OCI-LY3 (cell line): ENCODE data around the gene PMAIP1.

Source experiments
- H2AFZ ChIP-seq: fragments of 200-600, 300-600 bp; shearing (Covaris generic); 2 replicates; pipeline ENCODE4 v1.6.0; 2014; ENCODE audit warnings: antibody characterized with exemption, low read depth, low read length
- H3K27ac ChIP-seq: fragments of 200-600, 300-600 bp; sonication (generic); 2 replicates; pipeline ENCODE4 v1.5.1; 2014; ENCODE audit warnings: mild to moderate bottlenecking, low read length, moderate library complexity, mixed read lengths
- H3K27me3 ChIP-seq: fragments of 200-600, 300-600 bp; sonication (generic); 2 replicates; pipeline ENCODE4 v1.6.1; 2014; ENCODE audit warnings: low read depth, low read length, mixed read lengths
- H3K36me3 ChIP-seq: fragments of 200-600, 300-600 bp; sonication (generic); replicated peaks from 2 replicates; pipeline ENCODE3; 2014; ENCODE audit warnings: low read depth, low read length, mixed read lengths
- H3K4me1 ChIP-seq: fragments of 300-600, 200-600 bp; sonication (generic); 2 replicates; pipeline ENCODE4 v1.6.1; 2014; ENCODE audit warnings: low read length, mixed read lengths
- H3K4me2 ChIP-seq: fragments of 200-600, 300-600 bp; sonication (generic); 2 replicates; pipeline ENCODE4 v1.6.1; 2014; ENCODE audit warnings: low read length, mixed read lengths
- H3K4me3 ChIP-seq: fragments of 300-600, 200-600 bp; sonication (generic); 2 replicates; pipeline ENCODE4 v1.5.1; 2014; ENCODE audit warnings: antibody characterized with exemption, mild to moderate bottlenecking, low read length, moderate library complexity
- H3K79me2 ChIP-seq: fragments of 300-600, 200-600 bp; shearing (Covaris generic); 2 replicates; pipeline ENCODE4 v1.6.1; 2014; ENCODE audit warnings: mild to moderate bottlenecking, low read length, mixed read lengths
- H3K9ac ChIP-seq: fragments of 300-600, 200-600 bp; shearing (Covaris generic); 2 replicates; pipeline ENCODE4 v1.6.0; 2014; ENCODE audit warnings: mild to moderate bottlenecking, low read length, moderate library complexity
- H3K9me3 ChIP-seq: fragments of 200-600, 300-600 bp; shearing (Covaris generic); 2 replicates; pipeline ENCODE4 v1.6.1; 2014; ENCODE audit warnings: low read length, mixed read lengths; ENCODE audit not compliant: insufficient read depth
- H4K20me1 ChIP-seq: fragments of 200-600, 300-600 bp; sonication (generic); 2 replicates; pipeline ENCODE4 v1.6.1; 2016; ENCODE audit warnings: low read length, mixed read lengths; ENCODE audit not compliant: insufficient read depth
- EZH2phosphoT487 ChIP-seq: fragments of 200-600 bp; shearing (Covaris generic); IDR thresholded peaks from 2 replicates; pipeline ENCODE4 v1.6.1; 2018; ENCODE audit warnings: antibody characterized with exemption, mixed run types, low read depth
- TF ChIP-seq, protein P1 (sequence below): fragments of 200-600, 300-600 bp; sonication (generic); IDR thresholded peaks from 2 replicates; pipeline ENCODE4 v1.5.1; 2014; ENCODE audit warnings: antibody characterized with exemption, low read length, low read depth

The PMAIP1 gene

DNA sequence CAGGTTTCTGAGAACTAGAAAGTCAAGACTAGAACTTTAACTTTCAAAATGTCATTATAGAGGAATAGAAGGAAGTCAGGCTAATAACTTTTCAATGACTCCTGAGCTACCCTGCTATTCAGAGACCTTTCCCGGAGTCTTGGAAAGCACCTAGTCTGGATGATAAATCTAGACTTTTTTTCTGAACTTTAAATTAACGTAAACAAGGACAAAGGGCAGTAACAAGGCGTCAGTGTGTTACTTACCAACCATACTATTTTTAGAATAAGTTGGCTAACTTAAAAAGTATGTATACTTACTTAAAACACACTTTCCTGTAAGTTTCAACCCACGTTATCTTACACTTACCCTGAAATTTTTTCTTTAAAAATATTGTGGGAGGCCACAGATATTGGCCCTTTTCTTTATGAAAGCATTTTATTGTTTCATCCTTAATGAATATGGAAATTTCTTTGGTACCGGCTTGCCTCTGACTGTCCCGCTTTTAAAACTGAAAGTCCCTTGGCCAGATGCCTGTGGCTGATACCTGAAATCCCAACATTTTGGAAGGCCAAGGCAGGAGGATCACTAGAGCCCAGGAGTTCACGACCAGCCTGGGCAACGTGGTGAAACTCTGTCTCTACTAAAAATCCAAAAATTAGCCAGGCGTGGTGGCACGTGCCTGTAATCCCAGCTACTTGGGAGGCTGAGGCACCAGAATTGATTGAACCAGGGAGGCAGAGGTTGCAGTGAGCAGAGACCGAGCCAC, 9.7 kb downstream of the PMAIP1 start:
- Histone ChIP-seq H3K4me1 (peaks cover 72% of the 10 kb centered on the region), H3K9me3 (peaks cover 8% of the 10 kb centered on the region; the same call in 1 of the 2 replicates), H4K20me1 (peaks cover 7% of the 10 kb centered on the region), H2AFZ (peak overlapping the region; percentile 67), H3K9ac (peak overlapping the region; percentile 51), H3K79me2 (peaks cover 18% of the 10 kb centered on the region), H3K4me2 (peak overlapping the region; percentile 88), H3K27me3 (no peaks in the 10 kb centered on the region), H3K36me3 (peaks cover 7% of the 10 kb centered on the region), H3K27ac (peak overlapping the region; percentile 16; the same call in 1 of the 2 replicates), H3K4me3 (peak overlapping the region; percentile 63)
- TF ChIP-seq, protein P1, sequence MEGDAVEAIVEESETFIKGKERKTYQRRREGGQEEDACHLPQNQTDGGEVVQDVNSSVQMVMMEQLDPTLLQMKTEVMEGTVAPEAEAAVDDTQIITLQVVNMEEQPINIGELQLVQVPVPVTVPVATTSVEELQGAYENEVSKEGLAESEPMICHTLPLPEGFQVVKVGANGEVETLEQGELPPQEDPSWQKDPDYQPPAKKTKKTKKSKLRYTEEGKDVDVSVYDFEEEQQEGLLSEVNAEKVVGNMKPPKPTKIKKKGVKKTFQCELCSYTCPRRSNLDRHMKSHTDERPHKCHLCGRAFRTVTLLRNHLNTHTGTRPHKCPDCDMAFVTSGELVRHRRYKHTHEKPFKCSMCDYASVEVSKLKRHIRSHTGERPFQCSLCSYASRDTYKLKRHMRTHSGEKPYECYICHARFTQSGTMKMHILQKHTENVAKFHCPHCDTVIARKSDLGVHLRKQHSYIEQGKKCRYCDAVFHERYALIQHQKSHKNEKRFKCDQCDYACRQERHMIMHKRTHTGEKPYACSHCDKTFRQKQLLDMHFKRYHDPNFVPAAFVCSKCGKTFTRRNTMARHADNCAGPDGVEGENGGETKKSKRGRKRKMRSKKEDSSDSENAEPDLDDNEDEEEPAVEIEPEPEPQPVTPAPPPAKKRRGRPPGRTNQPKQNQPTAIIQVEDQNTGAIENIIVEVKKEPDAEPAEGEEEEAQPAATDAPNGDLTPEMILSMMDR = no peak
- TF ChIP-seq EZH2phosphoT487 = no peak

DNA sequence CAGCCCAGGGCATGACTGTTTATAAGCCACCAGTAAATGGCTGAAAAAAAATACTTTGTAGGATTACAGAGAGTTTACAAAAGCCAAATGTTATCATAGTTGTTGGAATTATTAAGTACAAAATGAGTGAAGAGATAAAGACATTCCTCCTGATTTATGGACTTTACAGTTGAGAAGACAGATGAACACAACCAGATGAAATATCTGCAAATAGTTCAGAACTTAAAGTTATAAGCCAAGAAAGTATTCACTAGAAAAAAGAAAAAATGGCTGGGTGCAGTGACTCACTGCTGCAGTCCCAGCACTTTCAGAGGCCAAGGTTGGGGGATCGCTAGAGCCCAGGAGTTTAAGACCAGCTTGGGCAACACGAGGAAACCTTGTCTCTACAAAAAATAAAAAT, 11.2 kb downstream of the PMAIP1 start:
- Histone ChIP-seq H2AFZ (no peak overlapping the region), H3K4me3 (no peak overlapping the region), H3K4me1 (peaks cover 58% of the 10 kb centered on the region), H4K20me1 (no peaks in the 10 kb centered on the region), H3K4me2 (no peak overlapping the region), H3K9ac (no peak overlapping the region), H3K36me3 (peaks cover 7% of the 10 kb centered on the region), H3K9me3 (peaks cover 8% of the 10 kb centered on the region; the same call in 1 of the 2 replicates), H3K27ac (no peak overlapping the region), H3K79me2 (peaks cover 5% of the 10 kb centered on the region), H3K27me3 (no peaks in the 10 kb centered on the region)
- TF ChIP-seq EZH2phosphoT487 = no peak
- TF ChIP-seq, protein P1 = no peak

DNA sequence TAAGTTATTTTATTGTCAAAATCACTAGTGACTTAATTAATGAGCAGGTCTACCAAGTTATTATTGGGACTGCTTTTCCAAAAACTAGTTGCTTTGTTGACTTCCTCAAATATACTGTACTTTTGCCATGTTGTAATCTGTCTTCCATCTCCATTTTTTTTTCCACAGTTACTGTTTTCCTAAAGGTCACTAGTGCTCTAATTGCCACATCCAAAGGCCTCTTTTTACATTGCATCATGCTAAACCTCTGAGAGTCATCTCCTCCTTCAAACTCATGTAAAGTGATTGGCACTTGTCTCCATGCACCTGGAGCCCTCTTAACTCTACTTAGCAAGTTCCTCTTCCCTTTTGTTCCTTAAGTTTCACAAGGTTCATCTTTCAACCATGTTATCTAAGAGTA, 11.8 kb downstream of the PMAIP1 start:
- TF ChIP-seq, protein P1 = no peak
- no peak for TF ChIP-seq EZH2phosphoT487
- Histone ChIP-seq H3K9ac (no peak overlapping the region), H3K9me3 (peaks cover 8% of the 10 kb centered on the region; the same call in 1 of the 2 replicates), H3K4me2 (no peak overlapping the region), H3K4me1 (peaks cover 54% of the 10 kb centered on the region), H3K79me2 (no peaks in the 10 kb centered on the region; the same call in 1 of the 2 replicates), H4K20me1 (no peaks in the 10 kb centered on the region), H3K27me3 (no peaks in the 10 kb centered on the region), H3K27ac (no peak overlapping the region), H3K36me3 (peaks cover 7% of the 10 kb centered on the region), H3K4me3 (no peak overlapping the region), H2AFZ (no peak overlapping the region)

DNA sequence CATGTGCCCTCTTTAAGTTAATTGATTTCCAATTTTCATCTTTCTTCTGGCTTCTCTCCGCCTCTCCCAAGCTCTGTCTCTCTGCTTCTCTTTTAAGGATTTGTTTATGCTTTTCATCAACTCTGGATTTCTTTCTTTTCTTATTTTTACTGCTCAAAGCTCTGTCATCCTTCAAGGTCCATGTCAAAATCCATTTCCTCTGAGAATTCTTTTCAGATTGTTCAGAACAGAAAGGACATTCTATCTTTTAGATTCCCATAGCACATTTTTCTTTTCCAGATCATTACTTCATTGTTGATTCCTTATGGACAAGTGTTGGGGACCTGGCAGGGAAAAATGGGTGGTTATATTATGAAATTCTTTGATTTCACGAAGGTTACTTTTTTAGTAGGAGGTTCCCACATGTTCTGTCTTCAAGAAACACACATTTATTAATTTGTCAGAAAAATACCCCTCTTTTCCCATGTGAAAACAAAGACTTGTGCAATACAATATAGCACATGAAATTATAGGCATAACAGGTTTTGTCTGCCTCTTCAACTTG, 12.3 kb downstream of the PMAIP1 start:
- Histone ChIP-seq H3K27ac (no peak overlapping the region), H3K4me1 (peaks cover 54% of the 10 kb centered on the region), H3K9me3 (peaks cover 8% of the 10 kb centered on the region; the same call in 1 of the 2 replicates), H3K9ac (no peak overlapping the region), H3K4me3 (no peak overlapping the region), H3K79me2 (no peaks in the 10 kb centered on the region), H3K27me3 (no peaks in the 10 kb centered on the region), H2AFZ (no peak overlapping the region), H3K36me3 (peaks cover 7% of the 10 kb centered on the region), H3K4me2 (no peak overlapping the region), H4K20me1 (no peaks in the 10 kb centered on the region)
- TF ChIP-seq EZH2phosphoT487 = no peak
- TF ChIP-seq, protein P1 = no peak
